Measurements from ENCODE around the gene IKZF3. TPM values are rescaled to one million over a fixed set of nuclear protein-coding genes. Genes with fewer than 3 reads are reported as not detected.

The IKZF3 gene
- total RNA-seq, 2 donors from 2014 or later, result 4.8 to 5.6 TPM

GRCh38 chr17:39746145-39746461, 118.0 kb downstream of the IKZF3 start:
- ATAC-seq (ENCODE audit: insufficient number of reproducible peaks, low FRiP score, low read depth), result no peak

GRCh38 chr17:39745335-39746144, 118.6 kb downstream of the IKZF3 start:
- H3K27ac ChIP-seq, result no peak overlapping the region
- no peaks in the 10 kb centered on the region for H3K27me3 ChIP-seq (replicated peaks; ENCODE audit: insufficient read depth)
- H3K36me3 ChIP-seq, result no peaks in the 10 kb centered on the region
- ATAC-seq (ENCODE audit: insufficient number of reproducible peaks, low FRiP score, low read depth) (no peak), DNase-seq (ENCODE audit: low spot score) (no peak)
- TF ChIP-seq CTCF (IDR thresholded peaks at IDR 0.05), result no peak
- no peak overlapping the region for H3K4me3 ChIP-seq
- no peaks in the 10 kb centered on the region for H3K9me3 ChIP-seq
- H3K4me1 ChIP-seq (ENCODE audit: control insufficient read depth in 1 of 2, low read depth in 2 of 2), result peaks cover 6 to 17% of the 10 kb centered on the region in 2 donors

More at GRCh38 chr17:39746145-39746461, 118.0 kb downstream of the IKZF3 start:
- no peak for DNase-seq (ENCODE audit: low spot score)
- H3K27me3 ChIP-seq (replicated peaks; ENCODE audit: insufficient read depth), result no peaks in the 10 kb centered on the region
- H3K4me1 ChIP-seq (ENCODE audit: control insufficient read depth in 1 of 2, low read depth in 2 of 2), result peaks cover 6 to 12% of the 10 kb centered on the region in 2 donors
- TF ChIP-seq CTCF (IDR thresholded peaks at IDR 0.05), result no peak
- H3K36me3 ChIP-seq, result no peaks in the 10 kb centered on the region
- H3K4me3 ChIP-seq, result no peak overlapping the region
- no peak overlapping the region for H3K27ac ChIP-seq
- no peaks in the 10 kb centered on the region for H3K9me3 ChIP-seq

GRCh38 chr17:39744836-39745215, 119.3 kb downstream of the IKZF3 start:
- Histone ChIP-seq H3K4me3 (no peak overlapping the region), H3K9me3 (no peaks in the 10 kb centered on the region), H3K27ac (no peak overlapping the region), H3K27me3 (replicated peaks; ENCODE audit: insufficient read depth) (no peaks in the 10 kb centered on the region), H3K36me3 (no peaks in the 10 kb centered on the region), H3K4me1 (ENCODE audit: control insufficient read depth in 1 of 2, low read depth in 2 of 2) (peaks cover 1 to 15% of the 10 kb centered on the region in 2 donors)
- ATAC-seq (ENCODE audit: insufficient number of reproducible peaks, low FRiP score, low read depth) (no peak), DNase-seq (ENCODE audit: low spot score) (no peak)
- no peak for TF ChIP-seq CTCF (IDR thresholded peaks at IDR 0.05)

GRCh38 chr17:39744075-39744835, 119.9 kb downstream of the IKZF3 start:
- TF ChIP-seq CTCF (IDR thresholded peaks at IDR 0.05), result no peak
- Histone ChIP-seq H3K27ac (no peak overlapping the region), H3K4me1 (ENCODE audit: control insufficient read depth in 1 of 2, low read depth in 2 of 2) (peaks cover 0 to 21% of the 10 kb centered on the region in 2 donors), H3K27me3 (replicated peaks; ENCODE audit: insufficient read depth) (no peaks in the 10 kb centered on the region), H3K36me3 (no peaks in the 10 kb centered on the region), H3K9me3 (no peaks in the 10 kb centered on the region), H3K4me3 (no peak overlapping the region)
- no peak for ATAC-seq (ENCODE audit: insufficient number of reproducible peaks, low FRiP score, low read depth)
- DNase-seq (ENCODE audit: low spot score), result no peak

GRCh38 chr17:39742856-39743436, 121.2 kb downstream of the IKZF3 start:
- no peak for DNase-seq (ENCODE audit: low spot score)
- H3K36me3 ChIP-seq, result no peaks in the 10 kb centered on the region
- H3K9me3 ChIP-seq, result no peaks in the 10 kb centered on the region
- ATAC-seq (ENCODE audit: insufficient number of reproducible peaks, low FRiP score, low read depth), result no peak
- H3K27me3 ChIP-seq (replicated peaks; ENCODE audit: insufficient read depth), result no peaks in the 10 kb centered on the region
- H3K4me1 ChIP-seq (ENCODE audit: control insufficient read depth in 1 of 2, low read depth in 2 of 2), result peaks cover 9 to 32% of the 10 kb centered on the region in 2 donors
- no peak overlapping the region for H3K27ac ChIP-seq
- no peak for TF ChIP-seq CTCF (IDR thresholded peaks at IDR 0.05)
- no peak overlapping the region for H3K4me3 ChIP-seq

All from thoracic aorta (tissue), 2 donors.